Endodermal cell (in vitro differentiated cells): ENCODE results near the gene PTMA. TPM values are rescaled to one million over a fixed set of nuclear protein-coding genes. Genes with fewer than 3 reads are reported as not detected.

Source experiments
- DNase-seq: peaks from one replicate; pipeline ENCODE4 v3.0.0-alpha.2; 2017
- H3K27ac ChIP-seq: 2 replicates; pipeline ENCODE4 v1.5.1; 2013; ENCODE audit warnings: mild to moderate bottlenecking, low read depth, low read length, moderate library complexity
- H3K27me3 ChIP-seq: 2 replicates; pipeline ENCODE4 v1.6.1; 2013; ENCODE audit warnings: mild to moderate bottlenecking, low read length, moderate library complexity; ENCODE audit not compliant: insufficient read depth, control insufficient read depth, poor library complexity, severe bottlenecking
- H3K36me3 ChIP-seq: 2 replicates; pipeline ENCODE4 v1.7.0; 2013; ENCODE audit warnings: mild to moderate bottlenecking, low read length, moderate library complexity; ENCODE audit not compliant: control insufficient read depth, insufficient read depth
- H3K4me1 ChIP-seq: one replicate; pipeline ENCODE4 v1.7.0; 2013; ENCODE audit warnings: low read length; ENCODE audit not compliant: control insufficient read depth, insufficient read depth
- H3K4me3 ChIP-seq: 2 replicates; pipeline ENCODE4 v1.5.1; 2013; ENCODE audit warnings: mild to moderate bottlenecking, low read length, moderate library complexity
- H3K9ac ChIP-seq: 2 replicates; pipeline ENCODE4 v1.6.1; 2013; ENCODE audit warnings: mild to moderate bottlenecking, low read length, moderate library complexity; ENCODE audit not compliant: poor library complexity, severe bottlenecking; ENCODE audit errors: extremely low read depth
- H3K9me3 ChIP-seq: 2 replicates; pipeline ENCODE4 v1.6.1; 2013; ENCODE audit warnings: mild to moderate bottlenecking, low read length, moderate library complexity; ENCODE audit not compliant: control insufficient read depth
- H3K27ac Mint-ChIP-seq: 2 replicates; pipeline ENCODE4 v1.8.0; 2020; ENCODE audit warnings: mixed read lengths
- H3K27me3 Mint-ChIP-seq: 2 replicates; pipeline ENCODE4 v1.8.0; 2021; ENCODE audit warnings: mild to moderate bottlenecking, mixed read lengths; ENCODE audit not compliant: insufficient read depth
- H3K36me3 Mint-ChIP-seq: 2 replicates; pipeline ENCODE4 v1.8.0; 2020; ENCODE audit warnings: low read depth, mixed read lengths
- H3K4me1 Mint-ChIP-seq: 2 replicates; pipeline ENCODE4 v1.8.0; 2020; ENCODE audit warnings: mixed read lengths
- H3K4me3 Mint-ChIP-seq: 2 replicates; pipeline ENCODE4 v1.8.0; 2020; ENCODE audit warnings: mild to moderate bottlenecking, moderate library complexity, mixed read lengths
- H3K9me3 Mint-ChIP-seq: 2 replicates; pipeline ENCODE4 v1.8.0; 2020; ENCODE audit warnings: mild to moderate bottlenecking, mixed read lengths
- WGBS, 2 experiments: methylation state at CpG; one replicate each; pipeline versions ENCODE4 v1.1.5 to v1.1.7; 2013; ENCODE audit warnings: missing lambda C conversion rate in 2 of 2, mixed read lengths in 1 of 2; ENCODE audit not compliant: insufficient coverage in 1 of 2, insufficient read length in 1 of 2; 5-methylcytosine and 5-hydroxymethylcytosine counted together
- total RNA-seq, 2 donors: library from RNA; stranded (reverse); fragmentation: NEBNext Ultra II Directional in 1 of 2; extraction: Animal tissue kit (Norgen Biotek cat#: 25700) in 1 of 2; gene quantifications; 2 replicates in 1 of 2; 3 replicates in 1 of 2; pipeline ENCODE4 v1.2.1, GENCODE V29; 2021
- TF ChIP-seq, protein P1 (sequence below): fragments of 200-600 bp; sonication (generic); conservative IDR thresholded peaks from 2 replicates; pipeline ENCODE4 v1.5.0; 2021; ENCODE audit warnings: antibody characterized with exemption, mild to moderate bottlenecking

The PTMA gene
- total RNA-seq, 2 donors from 2014 or later: 1,233 to 1,450 TPM

- peaks cover 5% of the 10 kb centered on the region for H3K4me1 ChIP-seq
- H3K36me3 ChIP-seq: no peaks in the 10 kb centered on the region
- H3K9ac ChIP-seq: peak overlapping the region; percentile 29
- Mint-ChIP-seq H3K4me1 (peaks cover 12% of the 10 kb centered on the region), H3K27me3 (no peaks in the 10 kb centered on the region), H3K27ac (peak overlapping the region; percentile 82), H3K9me3 (no peaks in the 10 kb centered on the region), H3K4me3 (peak overlapping the region; percentile 59), H3K36me3 (no peaks in the 10 kb centered on the region)
- peak overlapping the region; percentile 25 for H3K27ac ChIP-seq
- no peaks in the 10 kb centered on the region for H3K9me3 ChIP-seq
- TF ChIP-seq, protein P1, sequence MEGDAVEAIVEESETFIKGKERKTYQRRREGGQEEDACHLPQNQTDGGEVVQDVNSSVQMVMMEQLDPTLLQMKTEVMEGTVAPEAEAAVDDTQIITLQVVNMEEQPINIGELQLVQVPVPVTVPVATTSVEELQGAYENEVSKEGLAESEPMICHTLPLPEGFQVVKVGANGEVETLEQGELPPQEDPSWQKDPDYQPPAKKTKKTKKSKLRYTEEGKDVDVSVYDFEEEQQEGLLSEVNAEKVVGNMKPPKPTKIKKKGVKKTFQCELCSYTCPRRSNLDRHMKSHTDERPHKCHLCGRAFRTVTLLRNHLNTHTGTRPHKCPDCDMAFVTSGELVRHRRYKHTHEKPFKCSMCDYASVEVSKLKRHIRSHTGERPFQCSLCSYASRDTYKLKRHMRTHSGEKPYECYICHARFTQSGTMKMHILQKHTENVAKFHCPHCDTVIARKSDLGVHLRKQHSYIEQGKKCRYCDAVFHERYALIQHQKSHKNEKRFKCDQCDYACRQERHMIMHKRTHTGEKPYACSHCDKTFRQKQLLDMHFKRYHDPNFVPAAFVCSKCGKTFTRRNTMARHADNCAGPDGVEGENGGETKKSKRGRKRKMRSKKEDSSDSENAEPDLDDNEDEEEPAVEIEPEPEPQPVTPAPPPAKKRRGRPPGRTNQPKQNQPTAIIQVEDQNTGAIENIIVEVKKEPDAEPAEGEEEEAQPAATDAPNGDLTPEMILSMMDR: peak; percentile 84
- 36 to 38% methylated on average over 4 to 14 of the region's 14 CpGs for WGBS, 2 experiments
- peak overlapping the region; percentile 71 for H3K4me3 ChIP-seq
- H3K27me3 ChIP-seq: no peaks in the 10 kb centered on the region
- peak; percentile 97 for DNase-seq
These were observed 21.0 kb upstream of the PTMA start for GRCh38 chr2:231687133-231687852.

- Histone ChIP-seq H3K9ac (no peak overlapping the region), H3K9me3 (no peaks in the 10 kb centered on the region), H3K4me3 (peak overlapping the region; percentile 71), H3K27ac (no peak overlapping the region), H3K4me1 (peaks cover 5% of the 10 kb centered on the region), H3K36me3 (no peaks in the 10 kb centered on the region), H3K27me3 (no peaks in the 10 kb centered on the region)
- Mint-ChIP-seq H3K27me3 (no peaks in the 10 kb centered on the region), H3K9me3 (no peaks in the 10 kb centered on the region), H3K27ac (peak overlapping the region; percentile 82), H3K36me3 (no peaks in the 10 kb centered on the region), H3K4me3 (peak overlapping the region; percentile 59), H3K4me1 (peaks cover 7% of the 10 kb centered on the region)
- TF ChIP-seq, protein P1: no peak
- no peak for DNase-seq
- 95 to 97% methylated on average over 3 to 4 of the region's 4 CpGs for WGBS, 2 experiments
These were observed 20.4 kb upstream of the PTMA start for GRCh38 chr2:231687961-231688360.

- Mint-ChIP-seq H3K4me3 (no peak overlapping the region), H3K9me3 (no peaks in the 10 kb centered on the region), H3K4me1 (peaks cover 7% of the 10 kb centered on the region), H3K36me3 (no peaks in the 10 kb centered on the region), H3K27me3 (no peaks in the 10 kb centered on the region), H3K27ac (no peak overlapping the region)
- H3K9me3 ChIP-seq: no peaks in the 10 kb centered on the region
- H3K27me3 ChIP-seq: no peaks in the 10 kb centered on the region
- TF ChIP-seq, protein P1: no peak
- H3K4me3 ChIP-seq: no peak overlapping the region
- 91 to 93% methylated on average over 4 to 17 of the region's 17 CpGs for WGBS, 2 experiments
- no peak overlapping the region for H3K9ac ChIP-seq
- peak overlapping the region; percentile 32 for H3K27ac ChIP-seq
- no peak for DNase-seq
- H3K36me3 ChIP-seq: no peaks in the 10 kb centered on the region
- peaks cover 5% of the 10 kb centered on the region for H3K4me1 ChIP-seq
These were observed 19.6 kb upstream of the PTMA start for GRCh38 chr2:231688719-231689118.
